ENCODE measurements around the gene RAD50. TPM values are rescaled to one million over a fixed set of nuclear protein-coding genes. Genes with fewer than 3 reads are reported as not detected.

RAD50 gene
- polyA plus RNA-seq, 4 donors: 44.8 to 52.0 (median 48.5) TPM

GRCh38 chr5:132658381-132659302 is 101.9 kb downstream of the RAD50 start:
- DNase-seq (ENCODE audit: low read depth in 4 of 4, low spot score in 3 of 4): no peak

- DNase-seq (ENCODE audit: low read depth in 4 of 4, low spot score in 3 of 4): no peak
These were observed 103.1 kb downstream of the RAD50 start for GRCh38 chr5:132659598-132660493.

GRCh38 chr5:132661231-132662003 is 104.6 kb downstream of the RAD50 start:
- no peak for DNase-seq (ENCODE audit: low read depth in 4 of 4, low spot score in 3 of 4)

GRCh38 chr5:132662004-132662401 is 105.2 kb downstream of the RAD50 start:
- DNase-seq (ENCODE audit: low read depth in 4 of 4, low spot score in 3 of 4): no peak

GRCh38 chr5:132662925-132663770 is 106.4 kb downstream of the RAD50 start:
- no peak for DNase-seq (ENCODE audit: low read depth in 4 of 4, low spot score in 3 of 4)

- no peak for DNase-seq (ENCODE audit: low read depth in 4 of 4, low spot score in 3 of 4)
These were observed 107.3 kb downstream of the RAD50 start for GRCh38 chr5:132663771-132664695.

GRCh38 chr5:132664696-132665209 is 108.0 kb downstream of the RAD50 start:
- no peak for DNase-seq (ENCODE audit: low read depth in 4 of 4, low spot score in 3 of 4)

- DNase-seq (ENCODE audit: low read depth in 4 of 4, low spot score in 3 of 4): no peak
These were observed 108.8 kb downstream of the RAD50 start for GRCh38 chr5:132665574-132666080.

- DNase-seq (ENCODE audit: low read depth in 4 of 4, low spot score in 3 of 4): no peak
These were observed 109.7 kb downstream of the RAD50 start for GRCh38 chr5:132666310-132667123.

- DNase-seq (ENCODE audit: low read depth in 4 of 4, low spot score in 3 of 4): no peak
These were observed 110.5 kb downstream of the RAD50 start for GRCh38 chr5:132667309-132667708.

GRCh38 chr5:132667761-132668705 is 111.3 kb downstream of the RAD50 start:
- no peak for DNase-seq (ENCODE audit: low read depth in 4 of 4, low spot score in 3 of 4)

GRCh38 chr5:132668706-132669454 is 112.1 kb downstream of the RAD50 start:
- no peak for DNase-seq (ENCODE audit: low read depth in 4 of 4, low spot score in 3 of 4)

- no peak for DNase-seq (ENCODE audit: low read depth in 4 of 4, low spot score in 3 of 4)
These were observed 112.7 kb downstream of the RAD50 start for GRCh38 chr5:132669455-132669820.

GRCh38 chr5:132669966-132670882 is 113.4 kb downstream of the RAD50 start:
- DNase-seq (ENCODE audit: low read depth in 4 of 4, low spot score in 3 of 4): no peak

- DNase-seq (ENCODE audit: low read depth in 4 of 4, low spot score in 3 of 4): no peak
These were observed 114.2 kb downstream of the RAD50 start for GRCh38 chr5:132671000-132671399.
